Stimulated activated naive CD4-positive, alpha-beta T cell treated with Interleukin-2 at 50 U/mL for 16 hours (primary cell): Measurements from ENCODE around the gene IGFBP7.

ENCODE experiments used
- DNase-seq: peaks from one replicate; lab custom pipeline; 2025; lab: John Stamatoyannopoulos, UW

Gene IGFBP7

GRCh38 chr4:57131849-57132742, 21.9 kb upstream of the IGFBP7 start:
- no peak for DNase-seq

GRCh38 chr4:57129477-57129876, 19.3 kb upstream of the IGFBP7 start:
- DNase-seq, result no peak

- no peak for DNase-seq
Measured at GRCh38 chr4:57127361-57127760, 17.2 kb upstream of the IGFBP7 start.

- DNase-seq, result no peak
Measured at GRCh38 chr4:57125996-57126395, 15.8 kb upstream of the IGFBP7 start.

- no peak for DNase-seq
Measured at GRCh38 chr4:57124145-57124544, 14.0 kb upstream of the IGFBP7 start.

- no peak for DNase-seq
Measured at GRCh38 chr4:57122959-57123358, 12.8 kb upstream of the IGFBP7 start.

- no peak for DNase-seq
Measured at GRCh38 chr4:57119054-57119651, 9.0 kb upstream of the IGFBP7 start.

GRCh38 chr4:57117491-57117890, 7.3 kb upstream of the IGFBP7 start:
- no peak for DNase-seq

- no peak for DNase-seq
Measured at GRCh38 chr4:57116245-57116644, 6.1 kb upstream of the IGFBP7 start.

GRCh38 chr4:57114973-57115372, 4.8 kb upstream of the IGFBP7 start:
- no peak for DNase-seq

GRCh38 chr4:57113870-57114269, 3.7 kb upstream of the IGFBP7 start:
- no peak for DNase-seq

GRCh38 chr4:57110640-57111511, 691 bp upstream of the IGFBP7 start:
- no peak for DNase-seq

- no peak for DNase-seq
Measured at GRCh38 chr4:57109411-57109846, 756 bp downstream of the IGFBP7 start.

GRCh38 chr4:57106181-57106580, 4.0 kb downstream of the IGFBP7 start:
- DNase-seq, result no peak

- no peak for DNase-seq
Measured at GRCh38 chr4:57104706-57105560, 5.3 kb downstream of the IGFBP7 start.

GRCh38 chr4:57103051-57103450, 7.1 kb downstream of the IGFBP7 start:
- no peak for DNase-seq

- no peak for DNase-seq
Measured at GRCh38 chr4:57102050-57102624, 8.0 kb downstream of the IGFBP7 start.

GRCh38 chr4:57100979-57101651, 9.1 kb downstream of the IGFBP7 start:
- DNase-seq, result no peak

- DNase-seq, result no peak
Measured at GRCh38 chr4:57099363-57099762, 10.8 kb downstream of the IGFBP7 start.

GRCh38 chr4:57098941-57099340, 11.2 kb downstream of the IGFBP7 start:
- DNase-seq, result no peak

- no peak for DNase-seq
Measured at GRCh38 chr4:57098415-57098814, 11.8 kb downstream of the IGFBP7 start.
